HEK293 (cell line): ENCODE measurements around the gene SLC25A42.

Experiments used
- ATF2 ChIP-seq: fragments of 450-650 bp; formaldehyde crosslinking; IDR thresholded peaks from 2 replicates; pipeline ENCODE4 v1.5.1; 2016; ENCODE audit warnings: missing biosample characterization, missing genetic modification characterization, low read depth
- GFI1B ChIP-seq: fragments of 450-650 bp; formaldehyde crosslinking; IDR thresholded peaks from 2 replicates; pipeline ENCODE4 v1.5.1; 2016; ENCODE audit warnings: missing biosample characterization, missing genetic modification characterization
- HIC1 ChIP-seq: fragments of 450-650 bp; formaldehyde crosslinking; IDR thresholded peaks from 2 replicates; pipeline ENCODE4 v1.5.1; 2016; ENCODE audit warnings: missing biosample characterization, missing genetic modification characterization
- MYNN ChIP-seq: fragments of 450-650 bp; formaldehyde crosslinking; IDR thresholded peaks from 2 replicates; pipeline ENCODE4 v1.5.1; 2016; ENCODE audit warnings: missing biosample characterization, missing genetic modification characterization, borderline replicate concordance
- MZF1 ChIP-seq: fragments of 450-650 bp; formaldehyde crosslinking; IDR thresholded peaks from 2 replicates; pipeline ENCODE4 v1.5.1; 2017; ENCODE audit warnings: missing biosample characterization, missing genetic modification characterization, borderline replicate concordance
- OSR2 ChIP-seq: fragments of 450-650 bp; formaldehyde crosslinking; IDR thresholded peaks from 2 replicates; pipeline ENCODE4 v1.5.1; 2016; ENCODE audit warnings: missing biosample characterization, missing genetic modification characterization
- SP7 ChIP-seq: fragments of 450-650 bp; formaldehyde crosslinking; IDR thresholded peaks from 2 replicates; pipeline ENCODE4 v1.5.1; 2016; ENCODE audit warnings: missing biosample characterization, missing genetic modification characterization
- ZBTB21 ChIP-seq: fragments of 450-650 bp; formaldehyde crosslinking; IDR thresholded peaks from 2 replicates; pipeline ENCODE4 v1.5.1; 2017; ENCODE audit warnings: missing biosample characterization, missing genetic modification characterization
- ZFP69B ChIP-seq: fragments of 450-650 bp; formaldehyde crosslinking; IDR thresholded peaks from 2 replicates; pipeline ENCODE4 v1.5.1; 2016; ENCODE audit warnings: missing biosample characterization, missing genetic modification characterization
- ZNF10 ChIP-seq: fragments of 450-650 bp; formaldehyde crosslinking; IDR thresholded peaks from 2 replicates; pipeline ENCODE4 v1.5.1; 2017; ENCODE audit warnings: missing biosample characterization, missing genetic modification characterization
- ZNF223 ChIP-seq: fragments of 450-650 bp; formaldehyde crosslinking; IDR thresholded peaks from 2 replicates; pipeline ENCODE4 v1.5.1; 2016; ENCODE audit warnings: missing biosample characterization, missing genetic modification characterization
- ZNF24 ChIP-seq: fragments of 450-650 bp; formaldehyde crosslinking; IDR thresholded peaks from 2 replicates; pipeline ENCODE4 v1.5.1; 2016; ENCODE audit warnings: missing biosample characterization, missing genetic modification characterization
- ZNF280D ChIP-seq: fragments of 450-650 bp; formaldehyde crosslinking; IDR thresholded peaks from 2 replicates; pipeline ENCODE4 v1.5.1; 2016; ENCODE audit warnings: missing biosample characterization, missing genetic modification characterization
- ZNF324 ChIP-seq: fragments of 450-650 bp; formaldehyde crosslinking; IDR thresholded peaks from 2 replicates; pipeline ENCODE4 v1.5.1; 2016; ENCODE audit warnings: missing biosample characterization, missing genetic modification characterization
- ZNF341 ChIP-seq: fragments of 450-650 bp; formaldehyde crosslinking; IDR thresholded peaks from 2 replicates; pipeline ENCODE4; 2016; ENCODE audit warnings: low read depth, missing biosample characterization, missing genetic modification characterization
- ZNF354C ChIP-seq: fragments of 450-650 bp; formaldehyde crosslinking; IDR thresholded peaks from 2 replicates; pipeline ENCODE4 v1.5.1; 2016; ENCODE audit warnings: missing biosample characterization, missing genetic modification characterization, low read depth, borderline replicate concordance
- ZNF37A ChIP-seq: fragments of 450-650 bp; IDR thresholded peaks from 2 replicates; pipeline ENCODE4 v1.5.1; 2018; ENCODE audit warnings: missing biosample characterization, missing genetic modification characterization
- ZNF398 ChIP-seq: fragments of 450-650 bp; formaldehyde crosslinking; IDR thresholded peaks from 2 replicates; pipeline ENCODE4 v1.5.1; 2017; ENCODE audit warnings: missing biosample characterization, missing genetic modification characterization
- ZNF404 ChIP-seq: fragments of 450-650 bp; formaldehyde crosslinking; IDR thresholded peaks from 2 replicates; pipeline ENCODE4 v1.5.1; 2017; ENCODE audit warnings: missing biosample characterization, missing genetic modification characterization
- ZNF426 ChIP-seq: fragments of 450-650 bp; formaldehyde crosslinking; IDR thresholded peaks from 2 replicates; pipeline ENCODE4 v1.5.1; 2017; ENCODE audit warnings: missing biosample characterization, missing genetic modification characterization, mild to moderate bottlenecking, inconsistent platforms, moderate library complexity
- ZNF48 ChIP-seq: fragments of 450-650 bp; formaldehyde crosslinking; IDR thresholded peaks from 2 replicates; pipeline ENCODE4 v1.5.1; 2016; ENCODE audit warnings: missing biosample characterization, missing genetic modification characterization
- ZNF510 ChIP-seq: fragments of 450-650 bp; formaldehyde crosslinking; IDR thresholded peaks from 2 replicates; pipeline ENCODE4 v1.5.1; 2018; ENCODE audit warnings: mild to moderate bottlenecking, missing genetic modification characterization, missing biosample characterization; ENCODE audit not compliant: insufficient replicate concordance
- ZNF521 ChIP-seq: fragments of 450-650 bp; formaldehyde crosslinking; IDR thresholded peaks from 2 replicates; pipeline ENCODE4 v1.5.1; 2017; ENCODE audit warnings: missing biosample characterization, mild to moderate bottlenecking, missing genetic modification characterization
- ZNF555 ChIP-seq: fragments of 450-650 bp; formaldehyde crosslinking; conservative IDR thresholded peaks from 2 replicates; pipeline ENCODE4 v1.5.1; 2017; ENCODE audit warnings: missing biosample characterization, mild to moderate bottlenecking, missing genetic modification characterization, inconsistent platforms
- ZNF558 ChIP-seq: fragments of 450-650 bp; formaldehyde crosslinking; IDR thresholded peaks from 2 replicates; pipeline ENCODE4 v1.5.1; 2016; ENCODE audit warnings: missing biosample characterization, missing genetic modification characterization
- ZNF585B ChIP-seq: fragments of 450-650 bp; formaldehyde crosslinking; IDR thresholded peaks from 2 replicates; pipeline ENCODE4 v1.5.1; 2016; ENCODE audit warnings: missing biosample characterization, missing genetic modification characterization
- ZNF600 ChIP-seq: fragments of 450-650 bp; formaldehyde crosslinking; IDR thresholded peaks from 2 replicates; pipeline ENCODE4 v1.5.1; 2016; ENCODE audit warnings: missing biosample characterization, missing genetic modification characterization
- ZNF626 ChIP-seq: fragments of 450-650 bp; sonication (Bioruptor Pico); formaldehyde crosslinking; IDR thresholded peaks from 2 replicates; pipeline ENCODE4 v1.5.1; 2018; ENCODE audit warnings: missing biosample characterization, missing genetic modification characterization, inconsistent platforms
- ZNF670 ChIP-seq: fragments of 450-650 bp; formaldehyde crosslinking; IDR thresholded peaks from 2 replicates; pipeline ENCODE4 v1.5.1; 2016; ENCODE audit warnings: missing biosample characterization, missing genetic modification characterization, low read depth
- ZNF776 ChIP-seq: fragments of 450-650 bp; formaldehyde crosslinking; IDR thresholded peaks from 2 replicates; pipeline ENCODE4 v1.5.0; 2017; ENCODE audit warnings: missing biosample characterization, missing genetic modification characterization, borderline replicate concordance
- ZNF785 ChIP-seq: fragments of 450-650 bp; formaldehyde crosslinking; IDR thresholded peaks from 2 replicates; pipeline ENCODE4 v1.5.1; 2016; ENCODE audit warnings: missing biosample characterization, missing genetic modification characterization
- ZSCAN4 ChIP-seq: fragments of 450-650 bp; formaldehyde crosslinking; IDR thresholded peaks from 2 replicates; pipeline ENCODE4 v1.5.1; 2017; ENCODE audit warnings: missing biosample characterization, missing genetic modification characterization

The SLC25A42 gene

GRCh38 chr19:19062454-19063182, 1.2 kb upstream of the SLC25A42 start (continued):
- TF ChIP-seq ATF2 (tag by site-specific recombination), result no peak
- no peak for TF ChIP-seq ZNF558 (tag by site-specific recombination)
- no peak for TF ChIP-seq ZNF404 (tag by site-specific recombination)
- TF ChIP-seq ZNF354C, result no peak
- no peak for TF ChIP-seq ZNF48 (tag by site-specific recombination)
- TF ChIP-seq ZNF555 (tag by site-specific recombination), result no peak
- 0 out of 2 replicates have a peak, but pooled peaks have one; percentile 36 for TF ChIP-seq ZNF10
- peak; percentile 65 for TF ChIP-seq SP7 (tag by site-specific recombination)
- no peak for TF ChIP-seq ZNF324 (tag by site-specific recombination)
- no peak for TF ChIP-seq ZNF24 (tag by site-specific recombination)
- no peak for TF ChIP-seq ZNF670 (tag by site-specific recombination)
- TF ChIP-seq GFI1B (tag by site-specific recombination), result no peak
- TF ChIP-seq ZBTB21, result no peak
- no peak for TF ChIP-seq ZNF37A
- no peak for TF ChIP-seq MZF1 (tag by site-specific recombination)
- TF ChIP-seq ZNF521 (tag by site-specific recombination), result no peak
- TF ChIP-seq ZNF510 (tag by site-specific recombination), result no peak
- TF ChIP-seq ZNF426 (tag by site-specific recombination), result no peak
- no peak for TF ChIP-seq ZFP69B (tag by site-specific recombination)
- TF ChIP-seq ZNF600, result peak; percentile 76
- no peak for TF ChIP-seq ZNF585B (tag by site-specific recombination)
- TF ChIP-seq ZNF280D (tag by site-specific recombination), result no peak
- TF ChIP-seq ZNF776 (tag by site-specific recombination), result no peak
- no peak for TF ChIP-seq OSR2
- TF ChIP-seq ZNF398 (tag by site-specific recombination), result 0 out of 2 replicates have a peak, but pooled peaks have one; percentile 10
- TF ChIP-seq ZNF785 (tag by site-specific recombination), result no peak
- TF ChIP-seq HIC1 (tag by site-specific recombination), result no peak
- no peak for TF ChIP-seq ZNF626 (tag by site-specific recombination)
- TF ChIP-seq MYNN, result no peak
- peak; percentile 33; the same call in 1 of the 2 replicates for TF ChIP-seq ZNF341 (tag by site-specific recombination)
- no peak for TF ChIP-seq ZSCAN4 (tag by site-specific recombination)
- no peak for TF ChIP-seq ZNF223
